Stimulated activated CD4-positive, alpha-beta T cell treated with anti-CD3 and anti-CD28 coated beads, TNF-alpha, amount 100 ng/mL, for 4 hours (primary cell): ENCODE measurements around the gene PIM3.

Source experiments
- DNase-seq, 3 experiments: peaks; one replicate each; pipeline ENCODE4 v3.0.0-alpha.2; 2020; ENCODE audit warnings: low read depth in 3 of 3

PIM3 gene

DNA sequence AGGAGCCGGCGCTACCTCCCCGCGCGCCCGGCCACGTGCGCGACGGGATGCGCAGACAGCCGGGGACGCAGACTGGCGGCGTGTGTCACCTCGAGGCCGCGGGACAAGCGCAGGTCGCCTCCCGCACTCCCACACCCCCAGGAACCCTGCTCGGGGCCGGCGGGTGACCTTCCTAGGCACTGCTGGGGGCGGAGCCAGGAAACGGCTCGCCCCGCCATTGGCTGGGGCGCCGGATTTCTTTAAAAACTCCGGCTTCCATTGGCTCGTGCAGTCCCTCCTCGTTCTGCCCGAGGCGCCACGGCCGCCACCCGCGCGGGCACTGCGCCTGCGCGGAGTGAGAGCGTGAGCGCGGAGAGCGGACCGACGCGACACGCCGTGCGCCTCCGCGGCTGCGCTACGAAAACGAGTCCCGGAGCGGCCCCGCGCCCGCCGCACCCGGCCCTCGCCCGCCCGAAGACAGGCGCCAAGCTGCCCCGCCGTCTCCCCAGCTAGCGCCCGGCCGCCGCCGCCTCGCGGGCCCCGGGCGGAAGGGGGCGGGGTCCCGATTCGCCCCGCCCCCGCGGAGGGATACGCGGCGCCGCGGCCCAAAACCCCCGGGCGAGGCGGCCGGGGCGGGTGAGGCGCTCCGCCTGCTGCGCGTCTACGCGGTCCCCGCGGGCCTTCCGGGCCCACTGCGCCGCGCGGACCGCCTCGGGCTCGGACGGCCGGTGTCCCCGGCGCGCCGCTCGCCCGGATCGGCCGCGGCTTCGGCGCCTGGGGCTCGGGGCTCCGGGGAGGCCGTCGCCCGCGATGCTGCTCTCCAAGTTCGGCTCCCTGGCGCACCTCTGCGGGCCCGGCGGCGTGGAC is at the start of gene PIM3:
Gene PIM3, plus strand, starts transcription at position 614 of the 846 bp plus-strand sequence. Its CDS starts 176 bp downstream, at position 790.
- peak; percentile 87 to 92 (median 89) for DNase-seq

GRCh38 chr22:49911881-49912625 is 48.5 kb upstream of the PIM3 start:
- DNase-seq, result no peak

DNA sequence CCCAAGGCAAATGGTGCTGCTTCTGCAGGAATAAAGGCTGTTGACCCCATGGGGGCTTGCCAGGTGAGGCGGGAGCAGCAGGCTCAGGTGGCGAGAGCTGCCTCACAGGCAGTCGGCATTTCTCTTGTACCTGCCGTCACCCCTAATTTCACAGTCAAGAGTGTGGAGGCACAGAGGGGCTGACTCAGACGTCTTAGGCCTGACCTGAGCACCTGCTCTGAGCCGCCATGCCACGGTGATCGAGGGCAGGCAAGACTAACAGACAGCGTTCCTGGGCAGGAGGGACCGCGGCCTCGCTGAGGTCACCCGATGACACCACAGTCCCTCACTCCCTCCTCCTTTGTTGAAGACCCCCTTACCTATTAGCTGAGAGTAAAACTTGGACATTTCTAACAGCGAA is 47.5 kb upstream of the PIM3 start:
- DNase-seq, result no peak

- no peak for DNase-seq
These were observed 47.1 kb upstream of the PIM3 start for GRCh38 chr22:49913446-49913845.

DNA sequence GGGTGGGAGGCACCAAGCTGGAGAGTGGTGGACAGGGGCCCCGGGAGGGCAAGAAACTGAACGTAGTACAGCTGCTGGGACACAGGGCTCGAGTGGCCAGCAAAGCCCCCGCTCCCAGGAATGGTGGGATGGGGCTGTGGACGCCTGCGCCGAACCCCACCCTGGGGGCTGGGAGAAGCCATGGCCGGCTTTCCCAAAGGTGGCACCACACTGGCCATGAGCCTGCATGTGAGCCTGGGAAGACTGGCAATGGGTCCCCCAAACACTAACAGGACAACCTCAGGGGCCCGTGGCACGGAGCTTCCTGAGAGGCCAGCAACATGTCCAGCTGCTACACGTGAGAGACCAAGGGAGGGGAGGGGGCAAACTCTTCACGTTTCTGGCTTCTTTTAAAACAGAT is 46.3 kb upstream of the PIM3 start:
- no peak for DNase-seq

- no peak for DNase-seq
These were observed 45.0 kb upstream of the PIM3 start for GRCh38 chr22:49915610-49916009.

GRCh38 chr22:49916831-49917230 is 43.7 kb upstream of the PIM3 start:
- DNase-seq, result no peak

DNA sequence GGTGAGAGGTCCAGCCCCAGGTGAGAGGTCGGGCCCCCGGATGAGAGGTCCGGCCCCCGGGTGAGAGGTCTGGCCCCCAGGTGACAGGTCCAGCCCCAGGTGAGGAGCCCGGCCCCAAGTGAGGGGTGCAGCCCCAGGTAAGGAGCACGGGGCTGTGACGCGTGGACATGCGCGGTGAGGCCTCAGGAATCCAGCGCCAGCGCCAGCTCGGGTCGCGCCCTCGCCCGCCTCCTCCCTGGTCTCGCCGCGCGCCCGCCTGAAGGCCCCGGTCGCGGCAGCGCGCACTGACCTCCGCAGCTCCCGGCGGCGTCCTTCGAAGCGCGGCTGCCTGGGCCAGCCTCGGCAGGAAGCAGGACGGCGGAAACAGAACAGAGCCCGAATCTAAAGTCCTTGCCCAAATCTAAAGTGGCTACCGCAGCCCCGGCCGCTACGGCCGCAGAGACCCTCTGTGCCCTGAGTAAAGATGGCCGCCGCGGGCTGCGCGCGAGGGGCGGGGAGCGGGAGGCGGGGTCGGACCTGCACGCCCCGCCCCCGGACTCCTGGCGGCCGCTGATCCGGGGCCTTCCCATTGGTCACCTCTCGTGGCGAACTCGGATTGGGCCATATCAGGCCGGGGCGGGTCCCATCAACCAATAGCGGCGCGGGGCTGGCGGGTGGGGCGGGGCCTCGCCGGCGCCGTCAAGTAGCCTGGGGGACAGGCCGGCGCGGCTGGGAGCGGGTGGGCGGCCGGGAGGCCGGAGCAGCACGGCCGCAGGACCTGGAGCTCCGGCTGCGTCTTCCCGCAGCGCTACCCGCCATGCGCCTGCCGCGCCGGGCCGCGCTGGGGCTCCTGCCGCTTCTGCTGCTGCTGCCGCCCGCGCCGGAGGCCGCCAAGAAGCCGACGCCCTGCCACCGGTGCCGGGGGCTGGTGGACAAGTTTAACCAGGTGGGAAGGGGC is 42.3 kb upstream of the PIM3 start, which contains the start of the genes ALG12 and CRELD2:
Gene ALG12, minus strand, starts transcription at position 465 of the 937 bp plus-strand sequence. CDS start 4,673 bp downstream, outside the sequence.
Gene CRELD2, plus strand, starts transcription at position 661 of the 937 bp plus-strand sequence. Its CDS starts 136 bp downstream, at position 797.
- DNase-seq, result peak; percentile 93 to 96 (median 95)

GRCh38 chr22:49918911-49919881 is 41.4 kb upstream of the PIM3 start:
- DNase-seq, result no peak

GRCh38 chr22:49920859-49921258 is 39.7 kb upstream of the PIM3 start:
- DNase-seq, result no peak

DNA sequence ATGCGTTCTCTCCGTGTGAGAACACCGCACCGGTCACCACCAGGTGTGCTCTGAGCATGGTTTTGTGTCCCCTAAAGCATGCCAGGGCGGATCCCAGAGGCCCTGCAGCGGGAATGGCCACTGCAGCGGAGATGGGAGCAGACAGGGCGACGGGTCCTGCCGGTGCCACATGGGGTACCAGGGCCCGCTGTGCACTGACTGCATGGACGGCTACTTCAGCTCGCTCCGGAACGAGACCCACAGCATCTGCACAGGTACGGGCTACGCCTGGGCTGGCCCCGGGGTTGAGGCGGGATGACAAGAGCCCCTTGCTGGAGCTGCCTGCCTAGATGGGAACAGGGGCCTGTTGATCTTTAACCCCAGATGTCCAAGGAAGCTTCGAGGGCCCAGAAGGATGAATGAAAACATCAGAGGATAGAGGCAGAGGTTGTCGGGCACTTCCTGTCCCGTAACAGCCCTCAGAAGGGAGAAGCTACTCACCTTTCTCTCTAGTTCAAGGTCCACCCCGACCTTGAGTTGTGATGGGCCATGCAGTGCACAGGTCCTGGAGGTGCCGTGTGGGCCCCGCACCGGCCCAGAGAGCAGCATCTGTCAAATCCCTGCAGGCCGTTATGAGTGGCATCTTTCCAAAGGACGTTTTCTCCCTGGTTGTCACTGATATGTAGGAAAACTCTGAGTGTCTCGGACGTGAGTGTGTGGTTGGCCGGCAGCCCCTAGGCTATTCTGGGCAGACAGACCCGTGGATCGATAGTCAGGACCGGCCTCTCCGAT is 38.9 kb upstream of the PIM3 start:
- DNase-seq, result no peak

GRCh38 chr22:49922484-49922883 is 38.1 kb upstream of the PIM3 start:
- DNase-seq, result no peak

GRCh38 chr22:49922926-49923325 is 37.6 kb upstream of the PIM3 start:
- DNase-seq, result no peak

GRCh38 chr22:49923445-49923844 is 37.1 kb upstream of the PIM3 start:
- DNase-seq, result no peak

DNA sequence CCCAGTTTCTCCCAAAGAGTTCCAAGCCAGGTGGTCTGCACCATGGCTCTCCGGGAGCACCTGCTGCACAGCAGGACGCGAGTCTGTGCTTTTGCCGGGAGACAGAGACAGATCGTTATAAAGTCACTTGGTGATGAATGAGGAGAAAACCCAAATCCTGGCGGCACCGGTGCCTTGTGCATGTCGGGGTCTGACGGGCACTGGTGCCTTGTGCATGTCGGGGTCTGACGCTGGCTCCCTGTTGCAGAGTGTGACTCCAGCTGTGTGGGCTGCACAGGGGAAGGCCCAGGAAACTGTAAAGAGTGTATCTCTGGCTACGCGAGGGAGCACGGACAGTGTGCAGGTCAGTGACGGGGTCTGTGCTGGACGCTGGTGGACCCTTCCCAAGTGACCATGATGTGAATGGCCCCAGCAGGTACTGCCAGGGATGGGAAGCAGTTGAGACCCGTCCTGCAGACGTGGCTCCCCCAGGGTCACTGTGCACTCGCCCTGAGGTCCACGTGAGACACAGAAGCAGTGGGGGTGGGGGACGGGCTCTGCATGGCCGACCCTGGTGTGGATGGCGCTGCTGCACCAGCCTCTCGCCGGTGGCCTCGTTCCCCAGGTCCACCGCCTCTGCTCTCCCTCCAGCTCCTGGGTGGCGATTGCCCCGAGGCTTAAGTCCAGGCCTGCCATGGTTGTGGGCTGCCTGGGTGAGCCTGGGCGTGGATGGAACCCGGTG is 36.3 kb upstream of the PIM3 start:
- no peak for DNase-seq

DNA sequence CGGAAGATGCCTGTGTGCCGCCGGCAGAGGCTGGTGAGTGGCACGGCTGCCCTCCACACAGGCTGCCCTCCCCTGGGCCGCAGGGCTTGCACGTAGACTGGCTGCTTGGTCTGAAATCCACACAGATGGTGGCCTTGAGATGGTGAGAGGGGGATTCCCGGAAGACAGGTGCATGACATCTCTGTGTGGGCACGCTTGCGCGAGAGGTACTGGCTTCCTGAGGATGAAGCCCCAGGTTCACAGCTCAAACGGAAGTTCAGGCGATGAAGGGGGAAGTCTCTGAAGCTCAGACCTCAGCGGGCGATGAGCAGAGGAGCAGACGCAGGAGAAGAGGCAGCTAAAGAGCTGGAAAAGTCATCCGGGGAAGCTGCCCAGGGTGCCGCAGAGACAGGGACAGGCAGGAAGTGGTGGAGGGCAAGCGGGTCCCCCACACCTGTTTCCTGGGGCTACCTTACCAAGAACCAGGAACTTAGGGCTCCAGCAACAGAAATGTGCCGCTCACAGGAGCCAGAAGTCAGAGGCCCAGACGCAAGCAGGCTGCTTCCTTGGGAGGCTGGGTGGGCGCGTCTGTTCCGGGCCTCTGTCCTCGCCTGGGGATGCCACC is 34.9 kb upstream of the PIM3 start:
- peak; percentile 47 to 66 (median 60) for DNase-seq

- no peak for DNase-seq
These were observed 33.7 kb upstream of the PIM3 start for GRCh38 chr22:49926916-49927315.

DNA sequence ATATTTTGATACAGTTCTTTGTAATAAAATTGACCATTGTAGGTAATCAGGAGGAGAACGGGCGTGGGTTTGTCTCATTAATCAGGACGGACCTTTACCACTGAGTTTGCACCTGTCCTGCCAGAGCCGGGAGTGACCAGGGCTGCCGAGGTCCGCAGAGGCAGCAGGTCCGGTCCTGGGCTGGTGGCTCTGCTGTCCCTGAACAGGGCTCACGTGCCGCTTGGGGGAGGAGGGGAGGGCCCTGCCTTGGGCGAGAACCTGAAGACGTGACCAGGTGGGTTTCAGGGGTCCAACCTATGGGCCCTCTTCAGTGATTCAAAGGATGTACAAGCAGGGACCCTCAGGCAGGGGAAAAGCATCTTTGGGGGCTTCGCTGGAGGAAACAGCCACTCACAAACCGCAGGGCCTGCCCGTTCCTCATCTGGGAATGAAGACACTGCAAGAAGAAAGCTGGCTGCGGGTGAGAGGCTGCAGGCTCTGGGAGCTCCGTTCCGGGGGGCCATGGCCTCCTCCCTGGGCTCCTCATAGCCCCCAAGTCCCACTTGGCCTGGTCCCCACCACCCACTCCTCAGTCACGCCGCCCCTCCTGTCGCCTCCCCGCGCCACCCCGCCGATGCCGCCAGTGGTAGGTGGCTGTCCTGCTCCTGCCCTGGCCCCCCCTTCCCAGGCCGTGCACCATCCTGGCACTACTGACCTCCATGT is 32.9 kb upstream of the PIM3 start:
- DNase-seq, result no peak
